Body of pancreas (tissue), 4 donors: ENCODE data around the gene ZNF286A.

Source experiments
- POLR2A ChIP-seq, 3 donors: fragments of 450-650 bp; IDR thresholded peaks; one replicate each; pipeline ENCODE4 v1.6.1; 2016; ENCODE audit warnings: antibody characterized with exemption in 3 of 3, mild to moderate bottlenecking in 2 of 3
- TF ChIP-seq, protein P1 (sequence below), 7 experiments: fragments of 450-650 bp in 4 of 7; fragments of 200-600 bp in 3 of 7; sonication (generic) in 3 of 7; IDR thresholded peaks; one replicate each; pipeline ENCODE4 v1.5.1; 2016 to 2019; ENCODE audit warnings: antibody characterized with exemption in 7 of 7

DNA sequence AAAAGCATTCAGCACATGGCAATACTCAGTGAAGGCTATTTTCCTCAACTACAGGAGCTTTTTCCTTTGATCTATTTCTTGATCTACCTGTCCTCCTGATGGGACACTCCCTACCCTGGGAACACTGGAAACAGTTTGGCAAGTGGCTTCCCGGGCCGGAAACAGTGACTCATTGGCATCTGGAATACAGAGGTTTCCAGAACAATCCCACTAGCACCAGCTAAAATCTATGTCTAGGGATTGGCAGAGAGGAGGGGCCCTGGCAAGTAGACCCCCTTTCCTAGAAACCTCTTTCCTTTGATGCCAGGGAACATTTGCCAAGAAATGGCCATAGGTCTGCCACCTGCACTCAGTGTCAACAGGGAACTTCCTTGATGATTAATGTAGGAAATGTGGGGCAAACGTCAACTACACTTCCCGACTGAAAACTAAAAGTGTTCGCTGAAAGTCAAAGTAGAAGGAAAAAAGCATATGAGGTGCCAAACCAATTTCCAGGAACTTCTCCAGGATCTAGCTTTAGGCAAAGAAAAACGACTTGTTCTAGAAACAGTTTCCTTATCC, 49.6 kb upstream of the ZNF286A start:
- TF ChIP-seq, protein P1, sequence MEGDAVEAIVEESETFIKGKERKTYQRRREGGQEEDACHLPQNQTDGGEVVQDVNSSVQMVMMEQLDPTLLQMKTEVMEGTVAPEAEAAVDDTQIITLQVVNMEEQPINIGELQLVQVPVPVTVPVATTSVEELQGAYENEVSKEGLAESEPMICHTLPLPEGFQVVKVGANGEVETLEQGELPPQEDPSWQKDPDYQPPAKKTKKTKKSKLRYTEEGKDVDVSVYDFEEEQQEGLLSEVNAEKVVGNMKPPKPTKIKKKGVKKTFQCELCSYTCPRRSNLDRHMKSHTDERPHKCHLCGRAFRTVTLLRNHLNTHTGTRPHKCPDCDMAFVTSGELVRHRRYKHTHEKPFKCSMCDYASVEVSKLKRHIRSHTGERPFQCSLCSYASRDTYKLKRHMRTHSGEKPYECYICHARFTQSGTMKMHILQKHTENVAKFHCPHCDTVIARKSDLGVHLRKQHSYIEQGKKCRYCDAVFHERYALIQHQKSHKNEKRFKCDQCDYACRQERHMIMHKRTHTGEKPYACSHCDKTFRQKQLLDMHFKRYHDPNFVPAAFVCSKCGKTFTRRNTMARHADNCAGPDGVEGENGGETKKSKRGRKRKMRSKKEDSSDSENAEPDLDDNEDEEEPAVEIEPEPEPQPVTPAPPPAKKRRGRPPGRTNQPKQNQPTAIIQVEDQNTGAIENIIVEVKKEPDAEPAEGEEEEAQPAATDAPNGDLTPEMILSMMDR (IDR thresholded peaks at IDR 0.05): no peak
- no peak for TF ChIP-seq POLR2A (IDR thresholded peaks at IDR 0.05)
